ENCODE measurements around the gene EXO1. TPM values are rescaled to one million over a fixed set of nuclear protein-coding genes. Genes with fewer than 3 reads are reported as not detected.
A peak's percentile ranks its signal among the peaks of the same experiment; 100 is the strongest.

The EXO1 gene
- total and polyA plus RNA-seq, 9 of the 15 experiments (the other 6 are each of a cell fraction or from before 2014, with no cell fraction given) = 36.0 to 125 (median 83.9) TPM

DNA sequence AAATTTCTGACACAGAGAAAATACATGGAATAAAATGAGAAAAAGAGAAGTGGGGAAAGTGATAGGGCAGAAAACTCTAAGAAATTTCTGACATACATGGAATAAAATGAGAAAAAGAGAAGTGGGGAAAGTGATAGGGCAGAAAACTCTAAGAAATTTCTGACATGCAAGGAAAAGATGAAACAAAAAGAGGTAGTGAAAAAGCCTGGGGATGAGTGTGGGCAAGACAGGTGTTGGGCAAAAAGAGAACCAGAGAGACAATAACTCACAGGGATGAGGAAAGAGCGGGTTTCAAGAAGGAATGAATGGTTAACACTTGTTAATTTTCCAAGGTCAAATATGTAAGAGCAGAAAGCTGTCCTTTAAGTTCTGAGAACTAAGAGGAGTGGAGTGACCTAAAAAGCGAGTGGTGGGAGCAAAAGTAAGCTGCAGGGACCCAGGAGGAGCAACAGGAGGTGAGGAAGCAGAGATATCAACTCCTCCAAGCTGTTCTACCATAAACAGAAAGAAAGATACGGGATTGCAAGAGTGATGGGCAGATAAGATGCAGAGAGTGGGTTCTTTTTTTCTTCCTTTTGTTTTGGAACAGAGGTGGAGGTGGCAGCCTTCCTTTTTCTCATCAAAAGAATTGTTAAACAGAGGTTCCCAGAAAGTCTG, 29.9 kb upstream of the EXO1 start:
- H3K4me3 ChIP-seq = no peak overlapping the region
- H3K36me3 ChIP-seq (ENCODE audit: control insufficient read depth, insufficient read depth, low read length) = no peaks in the 10 kb centered on the region
- TF ChIP-seq CBFA2T3 (IDR thresholded peaks at IDR 0.05) = peak; percentile 51
- TF ChIP-seq ARID1B (IDR thresholded peaks at IDR 0.05) = peak; percentile 59
- TF ChIP-seq KDM1A (IDR thresholded peaks at IDR 0.05) = 0 out of 4 replicates have a peak, but pooled peaks of 1 of the 2 experiments have one; percentile 15
- peak; percentile 46; the same call in 1 of the 2 replicates for TF ChIP-seq CTBP1 (IDR thresholded peaks at IDR 0.05; ENCODE audit: borderline replicate concordance)
- 0 out of 2 replicates have a peak, but pooled peaks have one; percentile 37 for TF ChIP-seq SOX6 (IDR thresholded peaks at IDR 0.05)
- TF ChIP-seq, protein P1, sequence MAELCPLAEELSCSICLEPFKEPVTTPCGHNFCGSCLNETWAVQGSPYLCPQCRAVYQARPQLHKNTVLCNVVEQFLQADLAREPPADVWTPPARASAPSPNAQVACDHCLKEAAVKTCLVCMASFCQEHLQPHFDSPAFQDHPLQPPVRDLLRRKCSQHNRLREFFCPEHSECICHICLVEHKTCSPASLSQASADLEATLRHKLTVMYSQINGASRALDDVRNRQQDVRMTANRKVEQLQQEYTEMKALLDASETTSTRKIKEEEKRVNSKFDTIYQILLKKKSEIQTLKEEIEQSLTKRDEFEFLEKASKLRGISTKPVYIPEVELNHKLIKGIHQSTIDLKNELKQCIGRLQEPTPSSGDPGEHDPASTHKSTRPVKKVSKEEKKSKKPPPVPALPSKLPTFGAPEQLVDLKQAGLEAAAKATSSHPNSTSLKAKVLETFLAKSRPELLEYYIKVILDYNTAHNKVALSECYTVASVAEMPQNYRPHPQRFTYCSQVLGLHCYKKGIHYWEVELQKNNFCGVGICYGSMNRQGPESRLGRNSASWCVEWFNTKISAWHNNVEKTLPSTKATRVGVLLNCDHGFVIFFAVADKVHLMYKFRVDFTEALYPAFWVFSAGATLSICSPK (IDR thresholded peaks at IDR 0.05; ENCODE audit: borderline replicate concordance) = no peak
- peak; percentile 45; the same call in 1 of the 2 replicates for TF ChIP-seq DPF2 (IDR thresholded peaks at IDR 0.05)
- peak; percentile 34 for TF ChIP-seq PHF20 (IDR thresholded peaks at IDR 0.05; ENCODE audit: partially characterized antibody)
- TF ChIP-seq NCOA2 (IDR thresholded peaks at IDR 0.05; ENCODE audit: partially characterized antibody in 2 of 2) = no peak
- TF ChIP-seq RCOR1 (IDR thresholded peaks at IDR 0.05; ENCODE audit: borderline replicate concordance in 1 of 2, low read depth in 2 of 2, low read length in 2 of 2) = peak in 1 of 2 experiments; percentile 45; a peak in 1 of 4 replicates
- peak; percentile 47 for TF ChIP-seq SMARCE1 (IDR thresholded peaks at IDR 0.05)
- H3K9me1 ChIP-seq (ENCODE audit: control insufficient read depth, insufficient read depth, low read length) = no peaks in the 10 kb centered on the region
- FAIRE-seq (peak; percentile 23), DNase-seq (ENCODE audit: extremely low read depth in 1 of 4, low spot score in 3 of 4) (no peak), ATAC-seq (peak; percentile 71)
- WGBS (ENCODE audit: insufficient coverage, low coverage, missing lambda C conversion rate) = 19% methylated on average over 3 of the region's 3 CpGs
- no peaks in the 10 kb centered on the region for H3K9me3 ChIP-seq (replicated peaks; ENCODE audit: control insufficient read depth, insufficient read depth, low read depth, low read length)
- H3K4me1 ChIP-seq (replicated peaks in 1 of 2; ENCODE audit: control insufficient read depth in 2 of 2, insufficient read depth in 2 of 2, low read length in 2 of 2) = peaks cover 0 to 7% of the 10 kb centered on the region in 2 experiments; a peak in 1 of 5 replicates
- no TSS peak for BruUV-seq (replicated peaks)
- peak overlapping the region; percentile 5; the same call in 1 of the 2 replicates for H2AFZ ChIP-seq (ENCODE audit: low read depth, low read length)
- peak overlapping the region in 1 of 2 experiments; percentile 29; a peak in 1 of 4 replicates for H3K9ac ChIP-seq (ENCODE audit: insufficient read depth in 1 of 2, low read depth in 2 of 2, low read length in 2 of 2)
- H3K79me2 ChIP-seq (ENCODE audit: control insufficient read depth, insufficient read depth, low read length) = no peaks in the 10 kb centered on the region
- ChIA-PET CTCF (ENCODE audit: low intra/inter-chr PET ratio) (no interaction called here), POLR2A (no interaction called here)
- no peaks in the 10 kb centered on the region for H3K27me3 ChIP-seq (ENCODE audit: control insufficient read depth in 2 of 2, insufficient read depth in 2 of 2, low read length in 2 of 2)
- no peak overlapping the region for H3K27ac ChIP-seq (ENCODE audit: extremely low read depth, low read depth, low read length)
- no peaks in the 10 kb centered on the region for H4K20me1 ChIP-seq (replicated peaks; ENCODE audit: control insufficient read depth, insufficient read depth, low read length)
- intact Hi-C loops (cut with micrococcal nuclease) = no loop called here
- no peak overlapping the region for H3K4me2 ChIP-seq (ENCODE audit: insufficient read depth, low read length)
- in situ Hi-C loops (cut with MboI) = no loop called here
